H1 (cell line): ENCODE results near the gene HMOX2. TPM values are rescaled to one million over a fixed set of nuclear protein-coding genes. Genes with fewer than 3 reads are reported as not detected.

Experiments used
- CBX8 ChIP-seq: fragments of 300-800, 300-1000 bp; sonication (generic); IDR thresholded peaks from 2 replicates; pipeline ENCODE4 v1.7.1; 2016; ENCODE audit warnings: low read depth, low read length, borderline replicate concordance
- EZH2 ChIP-seq: fragments of 200-600 bp; sonication (generic); IDR thresholded peaks from 2 replicates; pipeline ENCODE4 v1.7.1; 2012; ENCODE audit warnings: low read depth, mild to moderate bottlenecking, moderate library complexity, low read length, inconsistent platforms; ENCODE audit not compliant: severe bottlenecking
- JUND ChIP-seq: IDR thresholded peaks from 2 replicates; pipeline ENCODE4 v1.6.1; 2011; ENCODE audit warnings: mild to moderate bottlenecking, improper control_type of control experiment, low read length
- MAFK ChIP-seq: IDR thresholded peaks from 2 replicates; pipeline ENCODE4 v1.6.1; 2012; ENCODE audit warnings: low read depth, mild to moderate bottlenecking, improper control_type of control experiment, low read length
- NANOG ChIP-seq: IDR thresholded peaks from 2 replicates; pipeline ENCODE4 v1.6.1; 2011; ENCODE audit warnings: low read length, low read depth, mild to moderate bottlenecking, inconsistent platforms; ENCODE audit not compliant: insufficient read depth, poor library complexity, severe bottlenecking
- POLR2A ChIP-seq, 2 experiments: IDR thresholded peaks; 1 replicate in 1 of 2; 2 replicates in 1 of 2; pipeline ENCODE4 v1.6.1; 2011; ENCODE audit warnings: low read depth in 2 of 2, low read length in 2 of 2, mild to moderate bottlenecking in 2 of 2; ENCODE audit errors: control extremely low read depth in 1 of 2
- POLR2AphosphoS5 ChIP-seq: IDR thresholded peaks from 2 replicates; pipeline ENCODE4 v1.6.1; 2011; ENCODE audit warnings: low read depth, low read length
- POU5F1 ChIP-seq: IDR thresholded peaks from 2 replicates; pipeline ENCODE4 v1.6.1; 2011; ENCODE audit warnings: low read depth, mild to moderate bottlenecking, low read length, moderate library complexity
- RXRA ChIP-seq: IDR thresholded peaks from 2 replicates; pipeline ENCODE4 v1.6.1; 2011; ENCODE audit warnings: low read depth, mild to moderate bottlenecking, low read length, moderate library complexity; ENCODE audit not compliant: insufficient read depth
- SIN3A ChIP-seq, 2 experiments: IDR thresholded peaks in 1 of 2; conservative IDR thresholded peaks in 1 of 2; 2 replicates each; pipeline ENCODE4 v1.6.1; 2011 to 2012; ENCODE audit warnings: low read length in 2 of 2, improper control_type of control experiment in 1 of 2, low read depth in 1 of 2, mild to moderate bottlenecking in 1 of 2
- SIX5 ChIP-seq: IDR thresholded peaks from 2 replicates; pipeline ENCODE4 v1.6.1; 2011; ENCODE audit warnings: mild to moderate bottlenecking, low read depth, low read length
- SP1 ChIP-seq: IDR thresholded peaks from 2 replicates; pipeline ENCODE4 v1.6.1; 2011; ENCODE audit warnings: low read depth, low read length
- SRF ChIP-seq: IDR thresholded peaks from 2 replicates; pipeline ENCODE4 v1.6.1; 2011; ENCODE audit warnings: mild to moderate bottlenecking, low read depth, low read length, moderate library complexity
- SUZ12 ChIP-seq: fragments of 200-600 bp; sonication (generic); IDR thresholded peaks from 2 replicates; pipeline ENCODE4 v1.6.1; 2012; ENCODE audit warnings: mild to moderate bottlenecking, inconsistent platforms, low read length, moderate library complexity, mixed read lengths
- TAF7 ChIP-seq: optimal IDR thresholded peaks from 2 replicates; pipeline ENCODE3; 2011; ENCODE audit warnings: low read depth, mild to moderate bottlenecking, inconsistent platforms, low read length, moderate library complexity, borderline replicate concordance
- polyA plus RNA-seq, 7 experiments: library from polyadenylated mRNA; depleted of rRNA in 3 of 7; stranded (reverse) in 5 of 7; unstranded in 2 of 7; fragments of >200 nt in 5 of 7; fragments of 200-250 nt in 2 of 7; gene quantifications; 1 replicate in 5 of 7; 2 replicates in 1 of 7; 4 replicates in 1 of 7; pipeline versions ENCODE4 v1.2.1 to v1.2.3, GENCODE V29; 2011 to 2013; ENCODE audit warnings: missing spikeins in 2 of 7, mixed read lengths in 2 of 7
- total RNA-seq: library from RNA; stranded (reverse); fragmentation: NEBNext Ultra II Directional; extraction: Animal tissue kit (Norgen Biotek cat#: 25700); gene quantifications from 2 replicates; pipeline ENCODE4 v1.2.1, GENCODE V29; 2021
- TF ChIP-seq, protein P1 (sequence below): IDR thresholded peaks from 2 replicates; pipeline ENCODE4 v1.6.1; 2011; ENCODE audit warnings: low read length, improper control_type of control experiment

Gene HMOX2
- total and polyA plus RNA-seq, 2 of the 8 experiments (the other 6 are each of a cell fraction or from before 2014, with no cell fraction given) = 36.5 to 48.4 TPM

GRCh38 chr16:4475880-4476788, at the start of gene HMOX2 (continued):
- no peak for TF ChIP-seq EZH2
- peak; percentile 75; the same call in 1 of the 2 replicates for TF ChIP-seq SP1
- peak; percentile 78 for TF ChIP-seq TAF7
- no peak for TF ChIP-seq JUND
- TF ChIP-seq POU5F1 = no peak
- peak in 1 of 2 experiments; percentile 73; a peak in 2 of 3 replicates for TF ChIP-seq POLR2A (IDR thresholded peaks at IDR 0.05; ENCODE audit: control extremely low read depth in 1 of 2, low read depth in 2 of 2, low read length in 2 of 2)
- no peak for TF ChIP-seq SIX5
- no peak for TF ChIP-seq CBX8
- no peak for TF ChIP-seq RXRA
- TF ChIP-seq NANOG = no peak
- no peak for TF ChIP-seq MAFK
- TF ChIP-seq, protein P1, sequence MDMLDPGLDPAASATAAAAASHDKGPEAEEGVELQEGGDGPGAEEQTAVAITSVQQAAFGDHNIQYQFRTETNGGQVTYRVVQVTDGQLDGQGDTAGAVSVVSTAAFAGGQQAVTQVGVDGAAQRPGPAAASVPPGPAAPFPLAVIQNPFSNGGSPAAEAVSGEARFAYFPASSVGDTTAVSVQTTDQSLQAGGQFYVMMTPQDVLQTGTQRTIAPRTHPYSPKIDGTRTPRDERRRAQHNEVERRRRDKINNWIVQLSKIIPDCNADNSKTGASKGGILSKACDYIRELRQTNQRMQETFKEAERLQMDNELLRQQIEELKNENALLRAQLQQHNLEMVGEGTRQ = no peak; the same call in 1 of the 2 replicates
- TF ChIP-seq SUZ12 = no peak
- TF ChIP-seq SRF = no peak
- peak; percentile 29 to 87; a peak in 2 of 4 replicates for TF ChIP-seq SIN3A (conservative IDR thresholded peaks at IDR 0.05 in 1 of 2, IDR thresholded peaks at IDR 0.05 in 1 of 2; ENCODE audit: low read depth in 1 of 2, low read length in 2 of 2)
- peak; percentile 84 for TF ChIP-seq POLR2AphosphoS5
